ENCODE results near the gene PLA2G4C.
"Not testable (repeated sequence)": the region's sequence is repeated elsewhere in the genome, so short reads cannot be mapped to it uniquely, and the experiment has no call there.

The PLA2G4C gene

DNA sequence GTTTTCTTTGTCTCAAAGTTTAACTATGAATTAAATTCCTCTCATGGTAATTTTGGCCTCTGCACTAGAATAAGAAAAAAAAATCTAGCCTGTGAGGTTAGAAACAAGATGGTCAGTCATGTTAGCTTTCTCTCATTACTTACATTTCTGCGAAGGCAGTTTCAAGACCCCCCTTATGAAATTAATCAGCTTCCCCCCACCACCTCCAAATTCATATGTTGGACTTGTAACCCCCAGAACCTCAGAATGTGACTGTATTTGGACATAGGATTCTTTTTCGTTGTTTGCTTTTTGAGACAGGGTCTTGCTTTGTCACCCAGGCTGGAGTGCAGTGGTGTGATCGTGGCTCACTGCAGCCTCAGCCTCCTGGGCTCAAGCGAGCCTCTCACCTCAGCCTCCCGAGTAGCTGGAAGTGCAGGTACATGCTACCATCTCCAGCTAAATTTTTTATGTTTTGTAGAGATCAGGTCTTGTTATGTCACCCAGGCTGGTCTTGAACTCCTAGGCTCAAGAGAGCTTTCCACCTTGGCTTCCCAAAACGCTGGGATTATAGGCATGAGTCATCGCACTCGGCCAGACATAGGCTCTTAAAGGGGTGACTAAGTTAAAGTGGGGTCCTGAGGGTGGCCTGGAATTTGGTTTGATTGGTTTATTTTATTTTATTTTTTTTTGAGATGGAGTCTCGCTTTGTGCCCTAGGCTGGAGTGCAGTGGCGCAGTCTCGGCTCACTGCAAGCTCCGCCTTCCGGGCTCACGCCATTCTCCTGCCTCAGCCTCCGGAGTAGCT is 1.4 kb downstream of the PLA2G4C start:
- no peak for DNase-seq

GRCh38 chr19:48103922-48104321 is 6.7 kb downstream of the PLA2G4C start:
- DNase-seq: no peak

DNA sequence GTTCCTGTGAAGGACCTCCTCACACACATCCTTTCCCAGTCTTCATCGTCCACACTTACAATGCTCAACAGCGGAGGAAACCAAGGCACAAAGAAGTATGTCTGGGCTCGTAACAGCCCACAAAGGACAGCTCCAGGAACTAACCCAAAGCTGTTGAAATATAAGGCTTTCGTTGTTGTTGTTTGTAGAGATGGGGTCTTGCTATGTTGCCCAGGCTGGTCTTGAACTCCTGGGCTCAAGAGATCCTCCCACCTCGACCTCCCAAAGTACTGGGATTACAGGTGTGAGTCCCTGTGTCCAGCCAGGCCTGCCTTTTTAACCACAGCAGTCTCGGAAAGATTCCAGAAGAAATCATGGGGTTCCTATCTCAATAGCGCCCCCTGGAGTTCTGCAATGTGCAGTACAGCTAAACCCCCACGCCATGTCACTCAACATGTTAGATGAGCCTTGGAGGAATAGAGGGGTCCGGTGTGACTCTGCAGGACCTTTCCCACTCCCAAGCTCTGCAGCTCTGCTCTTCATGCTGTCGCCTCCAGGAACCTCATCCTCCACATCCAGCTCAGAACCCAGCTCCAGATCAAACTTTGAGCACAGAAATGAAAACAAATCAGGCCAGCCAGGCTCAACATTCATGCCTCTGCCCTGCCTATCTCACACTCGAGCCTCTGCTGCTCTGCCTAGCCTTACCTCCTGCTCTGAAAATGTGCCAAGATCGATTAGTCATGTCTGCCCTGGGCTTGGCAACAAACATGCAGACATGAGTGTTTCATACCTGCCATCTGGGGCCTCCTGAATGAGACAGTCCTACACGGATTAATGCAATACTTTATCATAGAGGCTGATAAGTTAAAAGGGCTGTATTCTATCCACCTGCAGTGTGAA is 7.5 kb downstream of the PLA2G4C start:
- DNase-seq: peak in 1 of 4 experiments; percentile 5

DNA sequence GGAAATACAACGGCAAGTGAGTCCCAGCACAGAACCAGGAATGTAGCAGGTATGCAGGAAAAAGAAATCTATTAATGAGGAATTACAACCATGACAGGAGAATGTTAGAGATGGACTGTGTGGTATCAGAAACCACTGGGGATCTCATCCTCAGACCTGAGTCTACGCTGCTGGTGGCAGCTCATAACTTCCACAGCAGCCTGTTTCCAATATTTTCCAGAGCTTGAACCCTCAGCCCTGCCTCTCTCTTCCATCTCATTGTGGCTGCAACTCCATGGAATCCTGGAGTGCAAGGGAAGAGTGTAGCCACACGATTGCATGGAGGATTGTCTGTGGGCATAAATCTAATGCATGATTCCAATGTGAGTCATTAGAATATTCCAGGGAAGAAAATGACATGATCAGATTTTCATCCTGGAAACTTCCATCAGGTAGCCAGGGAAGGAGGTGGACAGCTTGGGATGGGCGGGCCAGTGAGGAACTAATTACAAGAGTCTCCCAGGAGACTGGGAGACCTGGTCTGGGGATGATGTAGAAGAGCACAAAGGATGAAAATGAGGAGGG is 14.9 kb downstream of the PLA2G4C start:
- DNase-seq: no peak

- DNase-seq: no peak
Measured at GRCh38 chr19:48094855-48095203, 15.8 kb downstream of the PLA2G4C start.

GRCh38 chr19:48094129-48094854 is 16.3 kb downstream of the PLA2G4C start:
- no peak for DNase-seq

- DNase-seq: not testable (repeated sequence)
Measured at GRCh38 chr19:48091111-48091718, 19.4 kb downstream of the PLA2G4C start.

DNA sequence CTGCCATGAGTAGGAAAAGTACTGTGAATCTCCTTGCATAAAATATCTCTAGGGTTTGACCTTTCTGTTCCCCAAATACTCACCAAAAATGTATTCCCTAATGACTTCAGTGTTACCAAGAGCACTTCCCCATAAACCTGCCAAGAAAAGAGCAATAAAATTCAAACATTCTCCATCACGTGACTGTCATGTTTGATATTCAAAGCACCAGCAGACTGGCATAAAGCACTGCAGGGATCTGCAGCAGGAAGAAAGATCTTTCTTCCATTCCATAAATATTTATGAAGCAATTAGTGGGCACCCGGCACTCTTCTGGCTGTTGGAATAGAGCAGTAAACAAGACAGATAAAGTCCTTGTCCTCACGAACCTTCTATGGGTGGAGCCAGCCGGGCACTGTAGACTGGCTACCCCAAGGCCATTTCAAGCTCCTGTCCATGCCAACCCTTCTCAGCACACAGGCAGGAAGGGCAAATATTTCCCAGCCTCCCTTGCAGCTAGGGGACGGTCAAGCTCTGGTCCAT is 20.3 kb downstream of the PLA2G4C start:
- DNase-seq: no peak

DNA sequence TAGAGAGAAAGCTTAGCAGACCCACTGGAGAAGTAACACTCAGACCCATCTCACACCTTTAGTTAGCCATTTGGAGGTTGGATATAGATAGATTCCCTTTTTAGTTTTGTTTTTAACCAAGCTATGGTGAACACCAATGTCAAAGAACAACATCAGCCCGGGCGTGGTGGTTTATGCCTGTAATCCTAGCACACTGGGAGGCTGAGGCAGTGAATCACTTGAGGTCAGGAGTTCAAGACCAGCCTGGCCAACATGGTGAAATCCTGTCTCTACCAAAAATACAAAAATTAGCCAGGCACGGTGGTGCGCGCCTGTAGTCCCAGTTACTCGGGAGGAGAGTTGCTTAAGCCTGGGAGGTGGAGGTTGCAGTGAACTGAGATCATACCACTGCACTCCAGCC is 21.6 kb downstream of the PLA2G4C start:
- not testable (repeated sequence) for DNase-seq

DNA sequence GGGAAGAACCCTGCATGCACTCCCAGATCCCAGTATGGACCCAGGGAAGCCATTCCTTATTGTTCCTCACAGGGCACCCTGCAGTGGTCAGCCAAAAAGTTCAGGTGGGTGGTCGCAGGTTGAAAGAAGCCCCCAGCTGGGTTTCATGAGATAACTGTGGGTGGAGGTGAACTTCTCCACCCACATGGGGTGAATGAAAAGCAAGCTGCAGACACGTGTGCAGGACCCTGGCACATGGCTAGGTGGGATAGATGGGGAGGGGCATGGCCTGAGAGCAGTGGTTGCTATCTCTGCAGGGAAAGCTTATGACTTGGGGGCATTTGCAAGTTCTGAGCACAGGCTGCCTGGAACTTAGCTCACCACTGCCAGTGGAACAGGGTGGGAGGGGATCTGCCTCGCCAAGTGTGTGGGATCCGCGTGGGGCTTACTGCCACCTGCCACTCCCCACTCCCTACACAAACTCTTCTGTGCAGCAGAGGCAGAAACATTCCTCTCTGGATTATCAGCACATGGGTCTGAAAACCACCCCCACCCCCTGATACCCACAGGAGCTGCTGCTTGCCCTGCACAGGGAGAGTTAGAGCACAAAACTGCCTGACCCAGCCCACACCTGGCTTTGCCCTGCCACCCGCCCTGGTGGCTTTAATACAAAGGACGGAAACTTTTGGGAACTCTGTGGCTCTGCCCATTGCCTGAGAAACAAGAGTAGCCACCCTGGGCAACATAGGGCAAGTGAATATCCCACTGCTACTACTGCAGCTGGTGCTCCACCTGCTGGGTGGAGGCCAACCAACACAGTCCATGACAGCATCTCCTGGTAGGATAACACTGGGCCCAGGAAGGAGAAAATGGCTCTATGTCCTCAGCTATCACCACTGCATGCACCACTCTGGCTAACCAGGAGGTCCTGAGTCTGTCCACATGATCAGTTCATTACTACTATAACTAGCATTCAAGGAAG is 24.4 kb downstream of the PLA2G4C start:
- DNase-seq: no peak

DNA sequence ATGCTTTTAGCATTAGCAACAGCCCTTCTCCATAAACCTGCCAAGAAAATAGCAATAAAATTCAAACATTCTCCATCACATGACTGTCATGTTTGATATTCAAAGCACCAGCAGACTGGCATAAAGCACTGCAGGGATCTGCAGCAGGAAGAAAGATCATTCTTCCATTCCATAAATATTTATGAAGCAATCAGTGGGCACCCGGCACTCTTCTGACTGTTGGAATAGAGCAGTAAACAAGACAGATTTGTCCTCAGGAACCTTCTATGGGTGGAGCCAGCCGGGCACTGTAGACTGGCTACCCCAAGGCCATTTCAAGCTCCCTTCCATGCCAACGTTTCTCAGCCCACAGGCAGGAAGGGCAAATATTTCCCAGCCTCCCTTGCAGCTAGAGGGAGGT is 25.5 kb downstream of the PLA2G4C start:
- no peak for DNase-seq

DNA sequence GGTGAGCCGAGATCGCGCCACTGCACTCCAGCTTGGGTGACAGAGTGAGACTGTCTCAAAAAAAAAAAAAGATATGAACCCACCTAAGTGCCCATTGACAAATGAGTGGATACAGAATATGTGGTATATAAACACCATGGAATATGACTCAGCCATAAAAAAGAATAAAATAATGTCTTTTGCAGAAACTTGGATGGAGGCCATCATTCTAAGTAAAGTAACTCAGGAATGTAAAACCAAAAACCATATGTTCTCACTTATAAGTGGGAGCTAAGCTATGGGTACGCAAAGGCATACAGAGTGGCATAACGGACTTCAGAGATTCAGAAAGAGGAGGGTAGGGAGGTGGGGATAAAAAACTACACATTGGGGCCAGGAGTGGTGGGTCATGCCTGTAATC is 29.5 kb downstream of the PLA2G4C start:
- no peak for DNase-seq

- DNase-seq: not testable (repeated sequence)
Measured at GRCh38 chr19:48070177-48070769, 40.3 kb downstream of the PLA2G4C start.

- DNase-seq: no peak
Measured at GRCh38 chr19:48069435-48069834, 41.2 kb downstream of the PLA2G4C start.

- DNase-seq: no peak
Measured at GRCh38 chr19:48064509-48064908, 46.1 kb downstream of the PLA2G4C start.

GRCh38 chr19:48061401-48062344 is 48.9 kb downstream of the PLA2G4C start:
- DNase-seq: no peak

- DNase-seq: no peak
Measured at GRCh38 chr19:48060381-48060780, 50.2 kb downstream of the PLA2G4C start.

- DNase-seq: no peak
Measured at GRCh38 chr19:48059331-48059730, 51.3 kb downstream of the PLA2G4C start.

GRCh38 chr19:48053856-48054255 is 56.8 kb downstream of the PLA2G4C start:
- DNase-seq: no peak

- DNase-seq: no peak
Measured at GRCh38 chr19:48053076-48053475, 57.5 kb downstream of the PLA2G4C start.

Measured in activated CD4-positive, CD25-positive, alpha-beta regulatory T cell (primary cell).